NCI-H748 treated with DMSO at 0.1 percent for 48 hours (cell line): ENCODE results near the gene MAP3K5.

Experiments
- DNase-seq: peaks from one replicate; lab custom pipeline; 2025; lab: John Stamatoyannopoulos, UW

MAP3K5 gene

DNA sequence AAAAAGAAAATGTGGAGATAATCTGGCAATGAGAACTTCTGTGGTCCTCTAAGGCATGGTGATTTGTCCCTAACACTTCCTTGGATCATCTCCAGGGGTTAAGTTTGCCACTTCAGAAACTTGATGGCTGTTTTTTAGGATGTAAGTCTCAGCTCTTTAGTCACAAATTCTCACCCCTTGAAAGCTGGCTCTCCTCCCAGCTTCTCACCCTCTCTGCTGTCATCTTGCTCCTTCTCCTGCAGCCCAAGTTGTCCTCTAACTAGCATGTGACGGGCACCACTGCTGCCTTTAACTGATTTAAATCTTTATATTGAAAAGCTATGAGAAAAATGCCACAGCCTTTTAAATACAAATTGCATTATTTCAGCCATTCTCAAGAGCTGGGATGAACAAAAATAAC is 107.8 kb downstream of the MAP3K5 start:
- no peak for DNase-seq

GRCh38 chr6:136683209-136683941 is 108.9 kb downstream of the MAP3K5 start:
- DNase-seq: no peak

DNA sequence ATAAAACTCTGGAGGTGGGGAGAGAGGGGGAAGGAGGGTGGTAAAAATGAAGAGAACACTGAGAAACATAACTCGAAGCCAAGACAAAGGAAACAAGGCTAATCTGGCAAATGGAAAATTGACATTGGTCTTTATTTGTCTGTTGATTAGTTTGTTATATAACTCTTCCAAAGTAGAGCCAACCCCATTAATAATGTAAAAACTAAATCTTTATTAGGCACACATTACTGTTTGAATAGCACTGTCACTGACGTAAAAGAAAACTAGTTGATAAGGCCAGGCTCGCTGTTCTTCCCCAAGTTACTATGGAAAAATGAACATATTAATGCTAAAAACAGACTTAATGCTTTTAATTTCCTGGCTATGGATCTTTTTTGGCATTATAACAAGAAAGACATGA is 110.0 kb downstream of the MAP3K5 start:
- DNase-seq: no peak

GRCh38 chr6:136677822-136678221 is 114.5 kb downstream of the MAP3K5 start:
- no peak for DNase-seq

DNA sequence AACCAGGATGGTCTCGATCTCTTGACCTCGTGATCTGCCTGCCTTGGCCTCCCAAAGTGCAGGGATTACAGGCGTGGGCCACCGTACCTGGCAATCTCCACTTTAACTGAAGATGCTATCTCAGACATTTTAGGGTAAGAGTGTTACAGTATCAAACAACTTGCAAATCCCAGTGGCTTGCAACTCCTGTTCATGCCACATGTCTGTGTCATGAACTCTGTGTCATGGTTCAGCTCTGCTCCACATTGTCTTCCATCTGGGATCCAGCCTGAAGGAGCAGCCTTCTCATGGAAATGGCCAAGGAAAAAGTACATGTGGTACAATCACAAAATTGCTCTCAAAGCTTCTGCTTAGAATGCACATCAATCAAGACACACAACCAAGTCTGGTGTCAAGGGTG is 114.9 kb downstream of the MAP3K5 start:
- DNase-seq: no peak

- DNase-seq: no peak
These were observed 116.2 kb downstream of the MAP3K5 start for GRCh38 chr6:136676075-136676474.

- no peak for DNase-seq
These were observed 118.7 kb downstream of the MAP3K5 start for GRCh38 chr6:136673571-136673970.

DNA sequence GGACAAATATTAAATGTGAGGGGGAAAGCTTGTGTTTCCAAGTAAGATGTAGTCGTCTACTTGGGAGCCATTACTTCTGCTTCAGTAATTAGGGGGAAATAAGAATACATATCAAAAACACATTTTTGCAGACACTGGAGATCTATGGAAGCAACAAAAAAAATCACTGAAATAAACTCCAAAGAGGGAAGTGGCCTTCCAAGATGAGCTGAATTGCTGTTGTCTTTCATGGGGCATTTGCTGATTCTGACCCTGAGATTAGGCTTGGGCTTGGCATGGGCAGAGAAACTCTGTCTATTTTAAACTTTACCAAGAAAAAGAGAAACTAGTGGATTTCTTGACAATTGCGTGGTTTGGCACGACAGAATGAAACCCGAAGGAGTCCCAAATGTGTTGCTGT is 120.1 kb downstream of the MAP3K5 start:
- DNase-seq: no peak

GRCh38 chr6:136669299-136669699 is 123.0 kb downstream of the MAP3K5 start:
- DNase-seq: no peak

- DNase-seq: no peak
These were observed 123.7 kb downstream of the MAP3K5 start for GRCh38 chr6:136668571-136668970.

- no peak for DNase-seq
These were observed 126.2 kb downstream of the MAP3K5 start for GRCh38 chr6:136666041-136666440.

- no peak for DNase-seq
These were observed 129.7 kb downstream of the MAP3K5 start for GRCh38 chr6:136662347-136663237.

GRCh38 chr6:136660727-136661126 is 131.6 kb downstream of the MAP3K5 start:
- no peak for DNase-seq

- no peak for DNase-seq
These were observed 132.2 kb downstream of the MAP3K5 start for GRCh38 chr6:136659991-136660499.

- no peak for DNase-seq
These were observed 133.6 kb downstream of the MAP3K5 start for GRCh38 chr6:136658711-136659110.

DNA sequence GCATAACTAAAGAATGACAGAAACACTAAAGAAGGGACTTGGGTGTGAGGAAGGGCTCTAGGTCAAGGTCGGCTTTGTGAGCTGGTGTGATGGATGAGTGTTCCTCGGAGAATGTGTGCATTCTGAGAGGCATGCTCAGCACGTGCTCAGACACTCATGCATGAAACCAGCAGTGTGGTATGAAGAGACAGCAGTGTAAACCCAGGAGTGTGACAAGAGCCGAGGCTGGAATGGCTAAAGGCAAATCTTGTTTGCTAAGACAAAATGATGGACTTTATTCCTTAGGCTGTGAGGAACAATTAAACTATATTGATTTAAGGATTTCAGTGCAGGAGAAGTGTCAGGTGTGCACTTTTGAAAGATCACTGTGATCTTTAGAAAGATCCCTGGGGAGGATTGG is 134.6 kb downstream of the MAP3K5 start:
- DNase-seq: no peak

- no peak for DNase-seq
These were observed 136.2 kb downstream of the MAP3K5 start for GRCh38 chr6:136656121-136656520.

GRCh38 chr6:136655239-136656014 is 136.8 kb downstream of the MAP3K5 start:
- DNase-seq: no peak

DNA sequence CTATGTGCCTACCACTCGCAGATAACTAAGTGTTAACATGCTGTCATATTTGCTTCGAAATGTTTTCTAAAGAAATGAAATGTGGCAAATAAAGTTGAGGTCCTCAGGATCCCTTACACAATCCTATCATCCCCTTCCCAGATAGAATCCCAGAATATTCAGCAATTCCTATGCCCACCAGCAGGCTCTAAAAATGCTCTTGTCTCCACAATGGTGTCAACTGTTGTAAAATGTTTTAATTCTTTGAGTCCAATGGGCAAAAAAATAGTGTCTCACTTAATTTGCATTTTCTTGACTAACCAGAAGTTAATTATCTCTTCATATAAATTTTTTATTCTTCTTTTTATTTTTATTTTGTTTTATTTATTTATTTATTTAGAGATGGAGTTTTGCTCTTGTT is 138.2 kb downstream of the MAP3K5 start:
- DNase-seq: no peak

- DNase-seq: no peak
These were observed 139.6 kb downstream of the MAP3K5 start for GRCh38 chr6:136652656-136653055.

DNA sequence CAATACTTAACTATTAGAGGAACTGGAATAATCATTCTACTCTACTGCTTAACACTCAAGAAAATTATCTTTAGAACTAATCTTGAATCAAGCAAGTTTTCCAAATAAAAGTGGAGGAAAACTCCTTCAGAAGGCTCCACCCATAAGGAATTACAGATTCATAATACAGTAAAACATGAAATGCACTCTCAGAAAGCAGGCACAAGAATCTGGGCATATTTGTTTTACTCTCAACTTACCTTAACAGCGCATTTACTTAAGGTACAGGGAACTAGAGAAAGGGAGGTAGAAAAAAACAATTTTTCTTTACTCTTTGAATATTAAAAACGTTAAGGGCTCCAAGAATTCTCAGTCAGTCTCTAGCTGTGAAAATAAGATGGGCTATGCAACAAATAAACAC is 140.3 kb downstream of the MAP3K5 start:
- no peak for DNase-seq

- no peak for DNase-seq
These were observed 144.9 kb downstream of the MAP3K5 start for GRCh38 chr6:136647363-136647852.
